SU-DHL-6 (cell line): ENCODE results near the gene SLC44A5.

Experiments
- H2AFZ ChIP-seq: fragments of 200-600 bp; sonication (generic); 2 replicates; pipeline ENCODE4 v1.6.1; 2014; ENCODE audit warnings: low read depth, mild to moderate bottlenecking, moderate library complexity, mixed read lengths, antibody characterized with exemption, low read length; ENCODE audit not compliant: severe bottlenecking
- H3F3A ChIP-seq: fragments of 200-600 bp; shearing (Covaris generic); 2 replicates; pipeline ENCODE4 v1.6.0; 2016; ENCODE audit warnings: antibody characterized with exemption, mild to moderate bottlenecking; ENCODE audit not compliant: insufficient read depth
- H3K27ac ChIP-seq: fragments of 200-600 bp; sonication (generic); 2 replicates; pipeline ENCODE4 v1.5.1; 2016; ENCODE audit warnings: low read depth, mild to moderate bottlenecking, low read length, moderate library complexity, mixed read lengths
- H3K27me3 ChIP-seq: fragments of 200-600 bp; sonication (generic), shearing (Covaris generic); 2 replicates; pipeline ENCODE4 v1.6.0; 2014; ENCODE audit warnings: mild to moderate bottlenecking, low read length
- H3K36me3 ChIP-seq: fragments of 200-600 bp; sonication (generic); 2 replicates; pipeline ENCODE4 v1.6.1; 2014; ENCODE audit warnings: mild to moderate bottlenecking, low read length, mixed read lengths
- H3K4me2 ChIP-seq: fragments of 300-600, 200-600 bp; shearing (Covaris generic), sonication (generic); 2 replicates; pipeline ENCODE4 v1.6.0; 2014; ENCODE audit warnings: low read length, low read depth, mild to moderate bottlenecking; ENCODE audit not compliant: poor library complexity, severe bottlenecking
- H3K4me3 ChIP-seq: fragments of 200-600 bp; sonication (generic); 2 replicates; pipeline ENCODE4 v1.5.1; 2014; ENCODE audit warnings: antibody characterized with exemption, low read length, mild to moderate bottlenecking, mixed read lengths; ENCODE audit not compliant: insufficient read depth, poor library complexity, severe bottlenecking
- H3K79me2 ChIP-seq: fragments of 200-600 bp; sonication (generic); 2 replicates; pipeline ENCODE4 v1.6.1; 2014; ENCODE audit warnings: mild to moderate bottlenecking, low read length, moderate library complexity; ENCODE audit not compliant: insufficient read depth
- H3K9ac ChIP-seq: fragments of 200-600 bp; sonication (generic); 2 replicates; pipeline ENCODE4 v1.7.0; 2014; ENCODE audit warnings: mild to moderate bottlenecking, low read length
- H3K9me2 ChIP-seq: fragments of 200-600 bp; sonication (generic); replicated peaks from 2 replicates; pipeline ENCODE4 v1.6.1; 2014; ENCODE audit warnings: low read length; ENCODE audit not compliant: insufficient read depth
- H3K9me3 ChIP-seq: fragments of 200-600 bp; sonication (generic); 2 replicates; pipeline ENCODE4 v1.6.1; 2014; ENCODE audit warnings: low read length, mixed read lengths; ENCODE audit not compliant: insufficient read depth
- H4K20me1 ChIP-seq: fragments of 200-600 bp; sonication (generic); 2 replicates; pipeline ENCODE4 v1.6.1; 2014; ENCODE audit warnings: low read depth, mild to moderate bottlenecking, antibody characterized with exemption, low read length, moderate library complexity, mixed read lengths
- EZH2phosphoT487 ChIP-seq: fragments of 200-600 bp; sonication (generic), shearing (Covaris generic); conservative IDR thresholded peaks from 2 replicates; pipeline ENCODE4 v1.6.1; 2018; ENCODE audit warnings: mild to moderate bottlenecking, antibody characterized with exemption, low read length, moderate library complexity, mixed read lengths
- TF ChIP-seq, protein P1 (sequence below): fragments of 200-600 bp; sonication (generic); IDR thresholded peaks from one replicate; pipeline ENCODE4 v1.5.1; 2017; ENCODE audit warnings: antibody characterized with exemption, mild to moderate bottlenecking, low read length, moderate library complexity; ENCODE audit not compliant: insufficient read depth, poor library complexity, severe bottlenecking

SLC44A5 gene

GRCh38 chr1:75330624-75331023 lies 280.3 kb downstream of the SLC44A5 start:
- H3K9me3 ChIP-seq, result no peaks in the 10 kb centered on the region
- H3K9ac ChIP-seq, result no peak overlapping the region
- H3K79me2 ChIP-seq, result no peaks in the 10 kb centered on the region
- no peak overlapping the region for H3K27ac ChIP-seq
- no peaks in the 10 kb centered on the region for H3F3A ChIP-seq
- H3K9me2 ChIP-seq, result no peaks in the 10 kb centered on the region
- H3K36me3 ChIP-seq, result no peaks in the 10 kb centered on the region
- no peaks in the 10 kb centered on the region for H4K20me1 ChIP-seq
- TF ChIP-seq, protein P1, sequence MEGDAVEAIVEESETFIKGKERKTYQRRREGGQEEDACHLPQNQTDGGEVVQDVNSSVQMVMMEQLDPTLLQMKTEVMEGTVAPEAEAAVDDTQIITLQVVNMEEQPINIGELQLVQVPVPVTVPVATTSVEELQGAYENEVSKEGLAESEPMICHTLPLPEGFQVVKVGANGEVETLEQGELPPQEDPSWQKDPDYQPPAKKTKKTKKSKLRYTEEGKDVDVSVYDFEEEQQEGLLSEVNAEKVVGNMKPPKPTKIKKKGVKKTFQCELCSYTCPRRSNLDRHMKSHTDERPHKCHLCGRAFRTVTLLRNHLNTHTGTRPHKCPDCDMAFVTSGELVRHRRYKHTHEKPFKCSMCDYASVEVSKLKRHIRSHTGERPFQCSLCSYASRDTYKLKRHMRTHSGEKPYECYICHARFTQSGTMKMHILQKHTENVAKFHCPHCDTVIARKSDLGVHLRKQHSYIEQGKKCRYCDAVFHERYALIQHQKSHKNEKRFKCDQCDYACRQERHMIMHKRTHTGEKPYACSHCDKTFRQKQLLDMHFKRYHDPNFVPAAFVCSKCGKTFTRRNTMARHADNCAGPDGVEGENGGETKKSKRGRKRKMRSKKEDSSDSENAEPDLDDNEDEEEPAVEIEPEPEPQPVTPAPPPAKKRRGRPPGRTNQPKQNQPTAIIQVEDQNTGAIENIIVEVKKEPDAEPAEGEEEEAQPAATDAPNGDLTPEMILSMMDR, result no peak
- TF ChIP-seq EZH2phosphoT487, result no peak
- H3K4me2 ChIP-seq, result no peak overlapping the region
- H3K4me3 ChIP-seq, result no peak overlapping the region
- H2AFZ ChIP-seq, result no peak overlapping the region
- H3K27me3 ChIP-seq, result no peaks in the 10 kb centered on the region

DNA sequence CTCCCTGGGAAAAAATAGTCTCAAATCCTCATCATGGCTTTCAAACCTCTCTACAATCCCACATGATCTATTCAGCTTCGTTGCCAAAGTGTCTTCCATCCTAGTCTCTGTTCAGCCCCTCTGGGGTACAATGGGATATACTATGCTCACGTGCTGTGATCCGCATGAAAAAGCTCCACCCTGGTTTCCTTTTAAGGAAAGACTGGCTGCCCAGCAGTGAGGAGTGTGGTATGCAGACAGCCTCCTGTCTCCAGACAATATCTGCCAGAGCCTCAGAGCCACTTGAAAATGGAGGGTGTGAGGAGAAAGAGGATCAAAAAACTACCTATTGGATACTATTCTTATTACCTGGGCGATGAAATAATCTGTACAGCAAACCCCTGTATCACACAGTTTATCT lies 282.2 kb downstream of the SLC44A5 start:
- Histone ChIP-seq H3K9ac (no peak overlapping the region), H3K4me3 (no peak overlapping the region), H2AFZ (no peak overlapping the region), H3K27me3 (no peaks in the 10 kb centered on the region), H3K9me3 (no peaks in the 10 kb centered on the region), H4K20me1 (no peaks in the 10 kb centered on the region), H3K4me2 (no peak overlapping the region), H3K79me2 (no peaks in the 10 kb centered on the region), H3F3A (no peaks in the 10 kb centered on the region), H3K27ac (no peak overlapping the region), H3K9me2 (no peaks in the 10 kb centered on the region), H3K36me3 (no peaks in the 10 kb centered on the region)
- TF ChIP-seq, protein P1, result no peak
- no peak for TF ChIP-seq EZH2phosphoT487

DNA sequence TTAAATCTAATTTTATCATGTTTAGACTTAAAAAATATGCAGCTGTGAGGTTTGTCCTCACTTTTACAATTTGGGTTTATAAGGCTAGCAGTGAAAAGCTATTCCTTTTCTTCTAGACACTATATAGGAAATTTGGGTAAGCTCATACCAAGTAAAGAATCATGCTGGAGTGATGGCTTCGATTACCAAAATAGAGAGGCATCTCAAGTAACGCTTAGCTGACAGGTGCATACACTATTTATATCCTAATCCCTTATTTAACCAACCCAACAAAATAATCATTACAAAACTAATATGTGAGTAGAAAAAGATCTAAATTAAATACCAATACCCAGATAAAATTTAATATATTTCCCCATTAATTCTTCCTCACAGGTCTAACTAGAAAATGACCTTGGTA lies 283.5 kb downstream of the SLC44A5 start:
- H3K9me2 ChIP-seq, result no peaks in the 10 kb centered on the region
- no peaks in the 10 kb centered on the region for H4K20me1 ChIP-seq
- H3K27ac ChIP-seq, result no peak overlapping the region
- no peak overlapping the region for H2AFZ ChIP-seq
- no peaks in the 10 kb centered on the region for H3K79me2 ChIP-seq
- no peak overlapping the region for H3K4me2 ChIP-seq
- H3K4me3 ChIP-seq, result no peak overlapping the region
- no peaks in the 10 kb centered on the region for H3K36me3 ChIP-seq
- no peak overlapping the region for H3K9ac ChIP-seq
- no peaks in the 10 kb centered on the region for H3K9me3 ChIP-seq
- TF ChIP-seq EZH2phosphoT487, result no peak
- TF ChIP-seq, protein P1, result no peak
- H3K27me3 ChIP-seq, result no peaks in the 10 kb centered on the region
- H3F3A ChIP-seq, result no peaks in the 10 kb centered on the region
